ENCODE measurements around the gene OPCML.

The OPCML gene

GRCh38 chr11:133346137-133346536, 186.2 kb downstream of the OPCML start:
- H3K4me3 ChIP-seq (ENCODE audit: low read length), result no peak overlapping the region
- no peak for DNase-seq (ENCODE audit: low read depth)
- no peak for TF ChIP-seq CTCF (IDR thresholded peaks at IDR 0.05; ENCODE audit: insufficient read depth, low read depth, low read length, missing control alignments)

- no peak for TF ChIP-seq CTCF (IDR thresholded peaks at IDR 0.05; ENCODE audit: insufficient read depth, low read depth, low read length, missing control alignments)
- peak; percentile 95 for DNase-seq (ENCODE audit: low read depth)
- H3K4me3 ChIP-seq (ENCODE audit: low read length), result no peak overlapping the region
Measured at GRCh38 chr11:133343951-133344350, 188.3 kb downstream of the OPCML start.

GRCh38 chr11:133339495-133340140, 192.7 kb downstream of the OPCML start:
- DNase-seq (ENCODE audit: low read depth), result peak; percentile 5
- no peak for TF ChIP-seq CTCF (IDR thresholded peaks at IDR 0.05; ENCODE audit: insufficient read depth, low read depth, low read length, missing control alignments)
- no peak overlapping the region for H3K4me3 ChIP-seq (ENCODE audit: low read length)

GRCh38 chr11:133338588-133338987, 193.7 kb downstream of the OPCML start:
- no peak overlapping the region for H3K4me3 ChIP-seq (ENCODE audit: low read length)
- DNase-seq (ENCODE audit: low read depth), result no peak
- no peak for TF ChIP-seq CTCF (IDR thresholded peaks at IDR 0.05; ENCODE audit: insufficient read depth, low read depth, low read length, missing control alignments)

- no peak for TF ChIP-seq CTCF (IDR thresholded peaks at IDR 0.05; ENCODE audit: insufficient read depth, low read depth, low read length, missing control alignments)
- DNase-seq (ENCODE audit: low read depth), result no peak
- H3K4me3 ChIP-seq (ENCODE audit: low read length), result no peak overlapping the region
Measured at GRCh38 chr11:133337951-133338418, 194.3 kb downstream of the OPCML start.

GRCh38 chr11:133337193-133337592, 195.1 kb downstream of the OPCML start:
- DNase-seq (ENCODE audit: low read depth), result no peak
- TF ChIP-seq CTCF (IDR thresholded peaks at IDR 0.05; ENCODE audit: insufficient read depth, low read depth, low read length, missing control alignments), result no peak
- no peak overlapping the region for H3K4me3 ChIP-seq (ENCODE audit: low read length)

- DNase-seq (ENCODE audit: low read depth), result no peak
- TF ChIP-seq CTCF (IDR thresholded peaks at IDR 0.05; ENCODE audit: insufficient read depth, low read depth, low read length, missing control alignments), result no peak
- H3K4me3 ChIP-seq (ENCODE audit: low read length), result no peak overlapping the region
Measured at GRCh38 chr11:133331031-133331430, 201.3 kb downstream of the OPCML start.

Measured in epithelial cell of esophagus (primary cell).